ENCODE results near the gene SHISA9. TPM values are rescaled to one million over a fixed set of nuclear protein-coding genes. Genes with fewer than 3 reads are reported as not detected.

The SHISA9 gene
- total RNA-seq, 1 experiment from 2014 or later, result not detected

GRCh38 chr16:13120557-13120956 lies 219.2 kb downstream of the SHISA9 start:
- H3K79me2 ChIP-seq (ENCODE audit: insufficient read depth, low read length), result no peaks in the 10 kb centered on the region
- H3K27ac ChIP-seq (ENCODE audit: low read depth, low read length), result no peak overlapping the region
- no peak overlapping the region for H3K9ac ChIP-seq (ENCODE audit: low read length)
- DNase-seq (ENCODE audit: low read depth, low spot score) (no peak), ATAC-seq (no peak)
- intact Hi-C loops (cut with micrococcal nuclease), result no loop called here
- no peaks in the 10 kb centered on the region; the same call in 1 of the 2 replicates for H3K27me3 ChIP-seq (ENCODE audit: insufficient read depth, low read length)
- ChIA-PET POLR2A (no interaction called here), CTCF (no interaction called here), RAD21 (ENCODE audit: low non-redundant PET in 1 of 2, low total read pairs in 2 of 2, uncharacterized antibody in 2 of 2, unreplicated experiment in 2 of 2) (no interaction called here)
- no peak overlapping the region for H2AFZ ChIP-seq (ENCODE audit: low read depth, low read length, poor library complexity, severe bottlenecking)
- no peaks in the 10 kb centered on the region for H4K20me1 ChIP-seq (ENCODE audit: insufficient read depth)
- BruUV-seq (replicated peaks), result no TSS peak
- no peak overlapping the region for H3K4me2 ChIP-seq (ENCODE audit: low read length)
- TF ChIP-seq CTCF (IDR thresholded peaks at IDR 0.05 in 2 of 3, conservative IDR thresholded peaks at IDR 0.05 in 1 of 3; ENCODE audit: borderline replicate concordance in 1 of 3, insufficient read depth in 1 of 3, low read depth in 2 of 3, low read length in 2 of 3), result no peak
- TF ChIP-seq JUND (IDR thresholded peaks at IDR 0.05), result no peak
- no peak for TF ChIP-seq POLR2A (IDR thresholded peaks at IDR 0.05; ENCODE audit: borderline replicate concordance, extremely low read depth, insufficient read depth, insufficient read length)
- TF ChIP-seq CBX3 (IDR thresholded peaks at IDR 0.05; ENCODE audit: low read depth), result no peak
- no peak for TF ChIP-seq ZNF274 (IDR thresholded peaks at IDR 0.05; ENCODE audit: low read depth, low read length)
- TF ChIP-seq EGR1 (IDR thresholded peaks at IDR 0.05; ENCODE audit: low read depth), result no peak
- TF ChIP-seq YY1 (IDR thresholded peaks at IDR 0.05; ENCODE audit: extremely low read depth, insufficient replicate concordance, low read depth, low read length), result no peak
- TF ChIP-seq RAD21 (IDR thresholded peaks at IDR 0.05; ENCODE audit: low read depth), result no peak
- TF ChIP-seq REST (IDR thresholded peaks at IDR 0.05; ENCODE audit: low read depth), result no peak
- no peak for TF ChIP-seq EZH2 (IDR thresholded peaks at IDR 0.05)
- no peak for TF ChIP-seq ELF1 (IDR thresholded peaks at IDR 0.05; ENCODE audit: borderline replicate concordance, low read depth)
- no peak for TF ChIP-seq ZFX (IDR thresholded peaks at IDR 0.05)
- TF ChIP-seq SP1 (IDR thresholded peaks at IDR 0.05; ENCODE audit: low read depth), result no peak
- TF ChIP-seq FOSL1 (IDR thresholded peaks at IDR 0.05; ENCODE audit: low read depth), result no peak
- TF ChIP-seq ZBTB33 (IDR thresholded peaks at IDR 0.05; ENCODE audit: extremely low read depth, insufficient replicate concordance, low read length), result no peak
- TF ChIP-seq MAX (IDR thresholded peaks at IDR 0.05), result no peak
- no peaks in the 10 kb centered on the region for H3K4me1 ChIP-seq (ENCODE audit: control insufficient read depth in 1 of 2, insufficient read depth in 2 of 2, low read length in 2 of 2)
- H3K9me2 ChIP-seq (ENCODE audit: insufficient read depth), result no peaks in the 10 kb centered on the region
- H3K9me3 ChIP-seq (ENCODE audit: control insufficient read depth in 1 of 2, insufficient read depth in 1 of 2, low read depth in 1 of 2, low read length in 2 of 2), result no peaks in the 10 kb centered on the region
- H3K4me3 ChIP-seq (replicated peaks in 1 of 2; ENCODE audit: low read depth in 1 of 2, low read length in 2 of 2), result no peak overlapping the region
- H3K36me3 ChIP-seq (ENCODE audit: control insufficient read depth in 1 of 2, insufficient read depth in 2 of 2, low read length in 2 of 2), result no peaks in the 10 kb centered on the region
